GM13976 (cell line): ENCODE results near the gene DDX4.

Source experiments
- DNase-seq: peaks from one replicate; pipeline ENCODE4 v3.0.0; 2012; ENCODE audit warnings: low spot score
- CTCF ChIP-seq: IDR thresholded peaks from 2 replicates; pipeline ENCODE4 v1.5.1; 2012; ENCODE audit warnings: borderline replicate concordance, mild to moderate bottlenecking; ENCODE audit not compliant: insufficient read depth; ENCODE audit errors: extremely low read depth, missing control alignments, control extremely low read depth
- in situ Hi-C: fragments of 300-500 bp; cut with MboI; formaldehyde crosslinking; loops from one replicate; pipeline ENCODE4 v1.12.0; 2022; ENCODE audit warnings: low sequenced_read_pairs, mixed read lengths, inconsistent platforms; ENCODE audit not compliant: unreplicated experiment

DDX4 gene

DNA sequence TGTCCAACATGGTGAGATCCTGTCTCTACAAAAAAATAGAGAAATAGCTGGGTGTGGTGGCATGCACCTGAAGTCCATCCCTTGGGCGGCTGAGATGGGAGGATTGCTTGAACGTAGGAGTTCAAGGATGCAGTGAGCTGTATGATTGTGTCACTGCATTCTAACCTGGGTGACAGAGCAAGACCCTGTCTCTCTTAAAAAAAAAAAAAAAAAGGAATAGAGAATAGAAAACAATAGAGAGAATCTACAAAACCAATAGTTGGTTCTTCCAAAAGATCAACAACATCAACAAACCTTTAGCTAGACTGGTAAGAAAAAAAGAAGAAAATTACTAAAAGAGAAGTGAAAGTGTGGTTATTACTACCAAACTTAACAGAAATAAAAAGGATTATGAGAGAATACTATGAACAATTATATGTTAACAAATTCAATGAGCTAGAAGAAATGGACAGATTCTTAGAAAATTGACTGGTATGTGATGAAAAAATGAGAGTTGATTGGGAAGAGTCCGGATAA is 17.6 kb upstream of the DDX4 start:
- no peak for TF ChIP-seq CTCF
- no peak for DNase-seq
- in situ Hi-C loops = no loop called here

DNA sequence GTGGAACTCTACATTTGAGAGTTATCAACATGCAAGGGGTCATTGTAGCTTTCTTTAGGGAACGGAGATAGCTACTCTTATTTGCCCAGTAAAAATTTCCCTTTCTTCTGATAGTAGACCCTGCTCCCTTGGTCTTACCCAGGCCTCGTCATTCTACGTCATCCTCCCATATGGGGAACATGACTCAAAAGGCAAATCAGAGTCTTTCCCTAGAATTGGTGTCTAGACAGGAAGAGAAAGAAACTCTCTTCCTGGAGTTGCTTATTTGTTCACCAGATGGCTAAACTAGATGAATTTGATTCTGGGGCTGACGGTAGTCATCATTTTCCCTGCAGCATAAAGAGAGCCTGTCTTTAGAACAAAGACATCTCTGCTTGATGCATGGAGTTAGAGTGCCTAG is 13.6 kb upstream of the DDX4 start:
- no peak for DNase-seq
- no peak for TF ChIP-seq CTCF
- in situ Hi-C loops = no loop called here

DNA sequence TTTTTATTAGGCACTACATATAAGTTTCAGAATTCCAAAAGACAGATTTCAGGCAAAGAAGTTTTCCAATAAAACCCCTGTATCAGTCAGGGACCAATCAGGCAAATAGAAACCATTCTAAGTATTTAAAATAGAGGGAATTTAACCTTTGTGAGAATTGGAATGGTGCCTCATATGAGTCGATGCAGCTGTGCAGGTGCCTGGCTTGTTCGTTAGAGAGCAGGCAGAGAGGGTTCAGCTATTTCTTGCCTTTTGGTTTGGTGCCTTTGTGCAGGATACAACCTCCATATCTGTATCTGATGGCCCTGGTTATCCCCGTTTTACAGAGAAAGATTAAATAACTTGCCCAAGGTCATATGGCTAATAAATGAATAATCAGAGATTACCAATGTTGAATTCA is 6.0 kb upstream of the DDX4 start:
- TF ChIP-seq CTCF = no peak
- DNase-seq = no peak
- in situ Hi-C loops = no loop called here

GRCh38 chr5:55732585-55732984 is 5.3 kb upstream of the DDX4 start:
- DNase-seq = no peak
- in situ Hi-C loops = no loop called here
- no peak for TF ChIP-seq CTCF

GRCh38 chr5:55734658-55735057 is 3.2 kb upstream of the DDX4 start:
- in situ Hi-C loops = no loop called here

DNA sequence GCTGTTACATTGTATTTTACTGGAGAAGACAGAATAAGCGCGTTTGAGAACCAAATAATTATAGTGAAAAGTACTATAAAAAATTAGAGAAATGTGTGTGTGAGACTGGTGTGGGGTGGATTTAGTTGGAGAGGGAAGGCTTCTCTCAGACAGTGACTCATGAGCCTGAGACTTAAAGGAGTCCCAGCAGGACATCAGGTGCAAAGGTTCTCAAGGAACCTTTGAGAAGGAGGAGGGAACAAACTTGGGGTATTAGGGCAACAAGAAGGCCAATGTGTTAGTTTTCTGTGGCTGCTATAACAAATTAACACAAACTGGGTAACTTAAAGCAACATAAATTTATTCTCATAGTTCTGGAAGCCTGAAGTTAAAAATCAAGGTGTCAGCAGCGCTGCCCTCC is 4.9 kb downstream of the DDX4 start:
- in situ Hi-C loops = no loop called here
- TF ChIP-seq CTCF = no peak
- no peak for DNase-seq

More at GRCh38 chr5:55734658-55735057, 3.2 kb upstream of the DDX4 start:
- no peak for DNase-seq
- TF ChIP-seq CTCF = no peak

GRCh38 chr5:55747778-55748318 is 10.0 kb downstream of the DDX4 start:
- no peak for TF ChIP-seq CTCF
- DNase-seq = no peak
- in situ Hi-C loops = no loop called here
